Left lung (tissue), 10 donors: ENCODE results near the gene PDE6D. TPM values are rescaled to one million over a fixed set of nuclear protein-coding genes. Genes with fewer than 3 reads are reported as not detected.

Experiments
- ATAC-seq: fragments of 200-7000 bp; cut with Tn5 transposase; one replicate; pipeline ENCODE4 v1.9.1; 2020; ENCODE audit warnings: moderate library complexity
- DNase-seq, 4 donors: peaks; one replicate each; pipeline ENCODE4 v3.0.0-alpha.2; 2013 to 2020
- H3K27ac ChIP-seq, 2 donors: fragments of 200-600 bp; sonication (generic) in 1 of 2; one replicate each; pipeline versions ENCODE4 v1.5.0 to v1.8.0; 2020 to 2021
- H3K27me3 ChIP-seq, 2 donors: fragments of 200-600 bp; sonication (generic) in 1 of 2; one replicate each; pipeline versions ENCODE4 v1.5.0 to v1.8.0; 2020 to 2021
- H3K36me3 ChIP-seq, 2 donors: fragments of 200-600 bp; sonication (generic) in 1 of 2; one replicate each; pipeline versions ENCODE4 v1.5.0 to v1.8.0; 2020 to 2021
- H3K4me1 ChIP-seq, 2 donors: fragments of 200-600 bp; one replicate each; pipeline ENCODE4 v1.8.0; 2021
- H3K4me3 ChIP-seq, 2 donors: fragments of 200-600 bp; sonication (generic) in 1 of 2; one replicate each; pipeline versions ENCODE4 v1.5.0 to v1.8.0; 2020 to 2021; ENCODE audit warnings: mild to moderate bottlenecking in 1 of 2
- H3K9me3 ChIP-seq, 2 donors: fragments of 200-600 bp; sonication (generic) in 1 of 2; one replicate each; pipeline versions ENCODE4 v1.5.0 to v1.8.0; 2020 to 2021
- CTCF ChIP-seq, 2 donors: fragments of 200-600 bp; sonication (generic) in 1 of 2; IDR thresholded peaks; one replicate each; pipeline versions ENCODE4 v1.5.0 to v1.8.0; 2021; ENCODE audit warnings: antibody characterized with exemption in 2 of 2
- intact Hi-C, 2 donors: fragments of 100-400 bp; cut with DNase I; formaldehyde crosslinking; loops; one replicate each; pipeline versions ENCODE4 v1.11.2 to v1.14.2; 2022
- polyA plus RNA-seq, 6 donors: library from polyadenylated mRNA; unstranded; fragments of 120-200 nt; gene quantifications; one replicate each; pipeline ENCODE4 v1.2.1, GENCODE V29; 2013; ENCODE audit not compliant: insufficient read length in 6 of 6
- total RNA-seq, 2 donors: library from RNA; stranded (reverse); fragmentation: NEBNext Ultra II Directional; extraction: Animal tissue kit (Norgen Biotek cat#: 25700); gene quantifications; one replicate each; pipeline ENCODE4 v1.2.1, GENCODE V29; 2021
- donor health status: DM: no; HTN: yes; CAD: no.
- donor health status: DM: no; HTN: no; CAD: no.

The PDE6D gene
- total and polyA plus RNA-seq, 8 donors: 19.7 to 27.9 (median 23.4) TPM

DNA sequence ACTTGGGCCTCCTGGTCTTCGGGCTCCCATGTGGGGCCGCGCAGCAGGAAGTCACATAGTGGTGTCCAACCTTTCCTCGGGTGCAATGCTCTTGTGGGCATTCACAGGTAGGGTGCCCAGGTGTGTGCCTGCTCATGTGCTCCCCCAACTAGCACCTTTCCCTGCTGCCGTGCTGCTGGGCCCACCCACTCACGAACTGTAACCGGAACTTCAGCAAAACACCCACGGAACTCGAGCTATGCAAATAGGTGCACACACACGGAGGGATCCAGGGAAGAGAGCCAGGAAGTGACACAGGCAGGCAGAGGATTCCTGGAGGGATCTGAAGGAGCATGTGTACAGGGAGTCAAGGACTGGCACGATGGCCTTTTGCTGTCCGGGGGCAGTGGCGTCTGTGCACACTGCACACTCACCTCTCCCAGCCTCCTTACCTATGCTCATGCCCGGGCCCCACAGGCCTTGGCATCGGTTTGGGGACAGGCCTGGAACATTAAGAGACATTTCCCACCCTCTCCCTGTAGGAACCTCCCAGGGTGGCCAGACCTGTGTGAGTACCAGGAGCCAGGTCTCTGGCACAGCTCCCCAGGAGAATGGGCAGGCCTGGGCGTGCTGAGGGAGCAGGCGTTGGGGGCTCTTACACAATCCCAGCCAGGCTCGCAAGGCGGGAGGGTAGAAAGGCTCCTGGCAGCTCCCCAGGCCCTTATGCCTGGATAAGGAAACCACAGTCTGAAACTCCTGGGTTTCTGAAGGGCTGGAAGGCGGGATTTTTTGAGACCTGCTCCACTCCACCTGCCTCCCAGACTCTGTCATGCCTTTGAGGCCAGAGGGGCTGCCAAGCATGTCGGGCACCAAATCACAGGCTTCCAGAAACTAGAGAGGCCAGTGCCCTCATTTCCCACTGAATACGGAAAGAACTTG is 79.4 kb downstream of the PDE6D start:
- Histone ChIP-seq H3K4me1 (peaks cover 7 to 32% of the 10 kb centered on the region in 2 donors), H3K27me3 (no peaks in the 10 kb centered on the region), H3K4me3 (no peak overlapping the region), H3K27ac (peak overlapping the region; percentile 40 to 60), H3K9me3 (no peaks in the 10 kb centered on the region), H3K36me3 (no peaks in the 10 kb centered on the region)
- intact Hi-C loops: no loop called here
- DNase-seq: peak; percentile 53 to 93 (median 88)
- ATAC-seq: peak; percentile 65
- no peak for TF ChIP-seq CTCF (IDR thresholded peaks at IDR 0.05)

GRCh38 chr2:231699006-231699405 is 82.1 kb downstream of the PDE6D start:
- Histone ChIP-seq H3K36me3 (no peaks in the 10 kb centered on the region), H3K9me3 (no peaks in the 10 kb centered on the region), H3K27me3 (no peaks in the 10 kb centered on the region), H3K4me1 (peaks cover 0 to 15% of the 10 kb centered on the region in 2 donors), H3K4me3 (no peak overlapping the region), H3K27ac (no peak overlapping the region)
- intact Hi-C loops: no loop called here
- TF ChIP-seq CTCF (IDR thresholded peaks at IDR 0.05): no peak
- DNase-seq (peak in 1 of 4 donors; percentile 51), ATAC-seq (peak; percentile 8)

GRCh38 chr2:231696004-231696367 is 85.1 kb downstream of the PDE6D start:
- DNase-seq: no peak
- Histone ChIP-seq H3K9me3 (no peaks in the 10 kb centered on the region), H3K36me3 (no peaks in the 10 kb centered on the region), H3K27me3 (no peaks in the 10 kb centered on the region), H3K27ac (no peak overlapping the region), H3K4me3 (no peak overlapping the region), H3K4me1 (peaks cover 0 to 5% of the 10 kb centered on the region in 2 donors)
- ATAC-seq: no peak
- no peak for TF ChIP-seq CTCF (IDR thresholded peaks at IDR 0.05)
- intact Hi-C loops: no loop called here

- peaks cover 0 to 5% of the 10 kb centered on the region in 2 donors for H3K4me1 ChIP-seq
- TF ChIP-seq CTCF (IDR thresholded peaks at IDR 0.05): no peak
- no peak for ATAC-seq
These were observed 87.1 kb downstream of the PDE6D start for GRCh38 chr2:231693956-231694355.

GRCh38 chr2:231692847-231693246 is 88.2 kb downstream of the PDE6D start:
- Histone ChIP-seq H3K4me3 (no peak overlapping the region), H3K36me3 (no peaks in the 10 kb centered on the region), H3K4me1 (peaks cover 0 to 5% of the 10 kb centered on the region in 2 donors), H3K27me3 (no peaks in the 10 kb centered on the region), H3K9me3 (no peaks in the 10 kb centered on the region), H3K27ac (no peak overlapping the region)
- no peak for TF ChIP-seq CTCF (IDR thresholded peaks at IDR 0.05)
- intact Hi-C loops: no loop called here
- ATAC-seq (no peak), DNase-seq (no peak)

More at GRCh38 chr2:231693956-231694355, 87.1 kb downstream of the PDE6D start:
- DNase-seq: no peak
- Histone ChIP-seq H3K4me3 (no peak overlapping the region), H3K27ac (no peak overlapping the region), H3K27me3 (no peaks in the 10 kb centered on the region), H3K9me3 (no peaks in the 10 kb centered on the region), H3K36me3 (no peaks in the 10 kb centered on the region)
- intact Hi-C loops: no loop called here
